Measurements from ENCODE around the gene HEXIM2. TPM values are rescaled to one million over a fixed set of nuclear protein-coding genes. Genes with fewer than 3 reads are reported as not detected.

The HEXIM2 gene
- total and polyA plus RNA-seq, 2 of the 13 experiments (the other 11 are each of a cell fraction or from before 2014, with no cell fraction given) = 27.1 to 32.4 TPM

DNA sequence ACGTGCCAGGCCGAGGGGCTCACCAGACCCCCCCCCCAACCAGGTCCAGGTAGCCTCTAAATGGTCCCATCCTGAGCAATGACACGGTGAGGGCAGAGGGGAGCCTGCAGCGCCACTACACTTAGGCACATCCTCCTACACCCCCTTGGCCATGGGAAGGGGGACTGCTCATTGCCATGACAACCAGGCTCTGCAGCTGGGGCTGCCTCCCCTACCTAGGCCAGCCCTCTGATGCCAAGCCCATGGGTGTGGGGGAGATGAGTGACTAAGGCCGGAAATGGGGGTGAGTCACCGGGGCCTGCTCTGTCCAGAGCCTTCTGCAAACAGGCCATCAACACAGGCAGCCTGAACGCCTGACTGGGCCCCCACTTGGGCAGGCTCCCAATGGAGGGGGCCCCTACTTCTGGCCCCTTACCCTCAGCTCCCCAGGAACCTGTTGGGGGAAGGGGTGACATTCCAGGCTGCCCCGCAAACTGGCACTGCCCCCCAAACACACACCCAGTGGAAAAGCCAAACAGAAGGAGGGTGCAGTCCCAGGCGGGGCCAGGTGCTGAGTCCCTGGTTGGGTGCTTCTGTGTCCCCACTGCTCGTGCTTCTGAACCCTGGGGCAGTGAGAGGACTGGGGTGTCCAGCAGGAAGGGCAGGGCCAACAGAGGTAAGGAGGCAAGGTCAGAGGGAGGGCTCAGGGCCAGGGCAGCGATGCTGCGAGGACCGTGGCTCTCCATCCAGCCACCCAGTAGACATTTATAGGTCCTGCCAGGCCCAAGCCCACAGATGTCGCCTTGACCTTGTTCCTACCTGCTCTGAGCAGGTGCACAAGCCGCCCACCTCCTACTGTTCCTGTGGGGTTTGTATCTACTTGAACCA is 37.5 kb upstream of the HEXIM2 start (continued):
- TF ChIP-seq, protein P1, sequence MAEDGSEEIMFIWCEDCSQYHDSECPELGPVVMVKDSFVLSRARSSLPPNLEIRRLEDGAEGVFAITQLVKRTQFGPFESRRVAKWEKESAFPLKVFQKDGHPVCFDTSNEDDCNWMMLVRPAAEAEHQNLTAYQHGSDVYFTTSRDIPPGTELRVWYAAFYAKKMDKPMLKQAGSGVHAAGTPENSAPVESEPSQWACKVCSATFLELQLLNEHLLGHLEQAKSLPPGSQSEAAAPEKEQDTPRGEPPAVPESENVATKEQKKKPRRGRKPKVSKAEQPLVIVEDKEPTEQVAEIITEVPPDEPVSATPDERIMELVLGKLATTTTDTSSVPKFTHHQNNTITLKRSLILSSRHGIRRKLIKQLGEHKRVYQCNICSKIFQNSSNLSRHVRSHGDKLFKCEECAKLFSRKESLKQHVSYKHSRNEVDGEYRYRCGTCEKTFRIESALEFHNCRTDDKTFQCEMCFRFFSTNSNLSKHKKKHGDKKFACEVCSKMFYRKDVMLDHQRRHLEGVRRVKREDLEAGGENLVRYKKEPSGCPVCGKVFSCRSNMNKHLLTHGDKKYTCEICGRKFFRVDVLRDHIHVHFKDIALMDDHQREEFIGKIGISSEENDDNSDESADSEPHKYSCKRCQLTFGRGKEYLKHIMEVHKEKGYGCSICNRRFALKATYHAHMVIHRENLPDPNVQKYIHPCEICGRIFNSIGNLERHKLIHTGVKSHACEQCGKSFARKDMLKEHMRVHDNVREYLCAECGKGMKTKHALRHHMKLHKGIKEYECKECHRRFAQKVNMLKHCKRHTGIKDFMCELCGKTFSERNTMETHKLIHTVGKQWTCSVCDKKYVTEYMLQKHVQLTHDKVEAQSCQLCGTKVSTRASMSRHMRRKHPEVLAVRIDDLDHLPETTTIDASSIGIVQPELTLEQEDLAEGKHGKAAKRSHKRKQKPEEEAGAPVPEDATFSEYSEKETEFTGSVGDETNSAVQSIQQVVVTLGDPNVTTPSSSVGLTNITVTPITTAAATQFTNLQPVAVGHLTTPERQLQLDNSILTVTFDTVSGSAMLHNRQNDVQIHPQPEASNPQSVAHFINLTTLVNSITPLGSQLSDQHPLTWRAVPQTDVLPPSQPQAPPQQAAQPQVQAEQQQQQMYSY (CRISPR knock-in tag; IDR thresholded peaks at IDR 0.05) = no peak
- TF ChIP-seq HNRNPUL1 (IDR thresholded peaks at IDR 0.05; ENCODE audit: low read depth, low read length) (no peak), THAP11 (CRISPR knock-in tag; IDR thresholded peaks at IDR 0.05) (peak; percentile 67), SMYD3 (CRISPR knock-in tag; IDR thresholded peaks at IDR 0.05) (no peak), ZNF350 (CRISPR knock-in tag; IDR thresholded peaks at IDR 0.05; ENCODE audit: borderline replicate concordance, low read depth) (peak; percentile 64; the same call in 1 of the 2 replicates), ATM (IDR thresholded peaks at IDR 0.05; ENCODE audit: borderline replicate concordance) (no peak), TBX3 (IDR thresholded peaks at IDR 0.05; ENCODE audit: borderline replicate concordance) (peak; percentile 29; the same call in 1 of the 2 replicates), RNF2 (conservative IDR thresholded peaks at IDR 0.05; ENCODE audit: low read depth) (0 out of 2 replicates have a peak, but pooled peaks have one; percentile 21), ZHX2 (IDR thresholded peaks at IDR 0.05; ENCODE audit: low read depth) (no peak), ZHX2 (CRISPR knock-in tag; IDR thresholded peaks at IDR 0.05; ENCODE audit: borderline replicate concordance) (no peak), CBFB (CRISPR knock-in tag; IDR thresholded peaks at IDR 0.05) (0 out of 2 replicates have a peak, but pooled peaks have one; percentile 23), ZSCAN29 (CRISPR knock-in tag; conservative IDR thresholded peaks at IDR 0.05) (no peak), LCORL (IDR thresholded peaks at IDR 0.05) (no peak), LCORL (CRISPR knock-in tag; IDR thresholded peaks at IDR 0.05) (peak; percentile 82), YEATS2 (CRISPR knock-in tag; IDR thresholded peaks at IDR 0.05; ENCODE audit: borderline replicate concordance) (peak; percentile 59; the same call in 1 of the 2 replicates)
- TF ChIP-seq, protein P2, sequence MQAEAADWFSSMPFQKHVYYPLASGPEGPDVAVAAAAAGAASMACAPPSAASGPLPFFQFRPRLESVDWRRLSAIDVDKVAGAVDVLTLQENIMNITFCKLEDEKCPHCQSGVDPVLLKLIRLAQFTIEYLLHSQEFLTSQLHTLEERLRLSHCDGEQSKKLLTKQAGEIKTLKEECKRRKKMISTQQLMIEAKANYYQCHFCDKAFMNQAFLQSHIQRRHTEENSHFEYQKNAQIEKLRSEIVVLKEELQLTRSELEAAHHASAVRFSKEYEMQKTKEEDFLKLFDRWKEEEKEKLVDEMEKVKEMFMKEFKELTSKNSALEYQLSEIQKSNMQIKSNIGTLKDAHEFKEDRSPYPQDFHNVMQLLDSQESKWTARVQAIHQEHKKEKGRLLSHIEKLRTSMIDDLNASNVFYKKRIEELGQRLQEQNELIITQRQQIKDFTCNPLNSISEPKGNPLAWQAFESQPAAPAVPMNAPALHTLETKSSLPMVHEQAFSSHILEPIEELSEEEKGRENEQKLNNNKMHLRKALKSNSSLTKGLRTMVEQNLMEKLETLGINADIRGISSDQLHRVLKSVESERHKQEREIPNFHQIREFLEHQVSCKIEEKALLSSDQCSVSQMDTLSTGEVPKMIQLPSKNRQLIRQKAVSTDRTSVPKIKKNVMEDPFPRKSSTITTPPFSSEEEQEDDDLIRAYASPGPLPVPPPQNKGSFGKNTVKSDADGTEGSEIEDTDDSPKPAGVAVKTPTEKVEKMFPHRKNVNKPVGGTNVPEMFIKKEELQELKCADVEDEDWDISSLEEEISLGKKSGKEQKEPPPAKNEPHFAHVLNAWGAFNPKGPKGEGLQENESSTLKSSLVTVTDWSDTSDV (CRISPR knock-in tag; IDR thresholded peaks at IDR 0.05) = no peak
